NOMO-1 treated with dmso at 0.1 percent for 144 hours (cell line): ENCODE measurements around the gene CTNNA3.

Experiments
- DNase-seq: peaks from one replicate; lab custom pipeline; 2025; ENCODE audit not compliant: unreplicated experiment; lab: John Stamatoyannopoulos, UW

CTNNA3 gene

DNA sequence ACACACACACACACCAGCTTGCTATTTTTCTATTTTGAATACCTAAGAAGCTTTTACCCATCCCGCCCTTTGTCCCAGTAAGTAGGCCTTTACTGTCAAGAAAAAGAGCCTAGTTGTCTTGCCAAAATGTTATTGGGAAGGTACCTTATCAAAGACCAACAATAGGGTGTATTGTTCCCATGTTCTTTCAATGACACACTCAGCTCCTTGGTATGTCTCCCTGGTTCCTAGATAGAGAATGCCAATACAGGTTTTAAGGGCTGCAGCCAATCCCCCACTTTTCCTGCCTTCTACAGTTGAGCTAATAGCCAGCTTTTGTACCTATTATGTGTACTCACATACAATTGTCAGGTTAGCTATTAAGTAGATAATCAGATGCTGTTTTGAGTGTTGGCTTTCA lies 862.1 kb downstream of the CTNNA3 start:
- no peak for DNase-seq

DNA sequence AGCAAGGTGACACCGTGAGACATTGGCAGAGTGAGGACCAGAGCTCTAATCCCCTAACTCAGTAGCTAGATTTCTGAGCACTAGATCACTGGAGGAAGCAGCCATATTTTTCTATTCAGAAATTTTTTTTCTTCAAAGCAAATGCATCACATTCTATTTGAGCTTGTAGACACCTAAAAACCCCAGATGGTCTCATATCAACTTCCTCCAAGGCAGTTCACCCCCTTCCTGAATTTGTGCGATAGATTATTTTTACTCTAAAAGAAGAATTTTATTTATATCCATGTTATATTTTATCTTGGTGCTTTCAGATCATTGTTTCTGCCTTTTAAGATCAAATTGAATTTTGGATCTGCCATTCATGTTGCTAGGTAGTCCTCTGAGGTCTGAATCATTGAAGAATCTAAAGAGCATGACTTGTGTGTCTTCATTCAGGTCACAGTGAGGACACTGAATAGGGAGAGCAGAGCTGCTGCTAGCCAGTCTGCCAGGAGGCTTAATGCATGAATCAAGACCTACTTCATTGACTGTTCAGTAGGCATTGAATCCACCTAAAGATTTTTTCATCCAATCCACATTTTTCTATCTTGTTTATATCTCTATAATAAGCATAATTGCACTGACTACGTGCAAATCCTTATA lies 863.1 kb downstream of the CTNNA3 start:
- no peak for DNase-seq

DNA sequence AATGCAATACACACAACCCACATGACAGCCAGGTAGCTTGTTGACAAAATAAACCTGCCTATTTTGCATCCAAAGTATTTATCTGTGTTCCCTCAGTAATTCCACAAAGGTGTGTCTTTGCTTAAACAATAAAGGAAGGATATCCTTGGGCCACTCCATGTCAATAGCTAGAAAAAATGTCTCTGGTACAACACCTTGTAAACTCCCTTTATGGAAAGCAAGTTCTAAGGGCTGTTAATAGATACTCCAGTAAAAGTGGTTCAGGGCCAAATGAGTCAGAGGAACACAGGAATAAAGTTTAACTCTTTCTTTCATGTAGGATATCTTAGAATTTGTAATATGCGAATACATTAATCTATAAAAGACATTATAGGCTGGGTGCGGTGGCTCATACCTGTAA lies 867.0 kb downstream of the CTNNA3 start:
- DNase-seq: no peak

DNA sequence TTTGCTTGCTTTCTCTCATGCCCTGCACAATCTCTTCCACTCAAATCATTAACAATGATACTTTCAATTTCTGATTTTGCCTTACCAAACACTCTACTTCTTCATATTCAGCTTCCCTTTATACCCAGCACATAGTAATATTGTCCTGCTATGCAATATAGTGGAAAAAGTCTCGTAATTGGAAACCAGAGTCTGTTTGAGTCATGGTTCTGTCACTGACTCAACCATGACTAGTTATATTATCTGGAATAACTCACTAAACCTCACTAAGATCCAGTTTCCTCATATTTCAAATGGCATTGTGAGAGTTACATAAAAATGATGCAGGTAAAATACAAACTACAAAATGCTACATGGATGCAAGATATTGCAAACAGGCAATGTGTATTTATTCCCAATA lies 868.6 kb downstream of the CTNNA3 start:
- DNase-seq: no peak

DNA sequence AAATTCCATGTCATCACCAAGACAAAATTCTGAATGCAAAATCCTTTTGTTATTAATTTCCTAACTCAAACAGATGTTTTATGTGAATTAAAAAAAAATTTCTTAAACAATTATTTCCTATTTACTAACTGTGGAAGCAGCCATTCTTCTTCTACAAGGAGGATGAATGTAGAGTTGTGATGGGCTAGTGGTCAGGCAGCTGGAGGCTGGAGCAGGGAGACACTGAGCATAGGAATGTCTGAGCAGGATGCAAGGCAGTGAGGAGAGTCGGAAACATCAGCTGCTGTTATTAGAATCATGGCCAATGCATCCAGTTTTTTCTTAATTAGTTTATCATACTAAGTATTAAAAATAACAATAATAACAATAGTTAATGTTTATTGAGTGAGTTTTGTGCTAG lies 872.7 kb downstream of the CTNNA3 start:
- no peak for DNase-seq

DNA sequence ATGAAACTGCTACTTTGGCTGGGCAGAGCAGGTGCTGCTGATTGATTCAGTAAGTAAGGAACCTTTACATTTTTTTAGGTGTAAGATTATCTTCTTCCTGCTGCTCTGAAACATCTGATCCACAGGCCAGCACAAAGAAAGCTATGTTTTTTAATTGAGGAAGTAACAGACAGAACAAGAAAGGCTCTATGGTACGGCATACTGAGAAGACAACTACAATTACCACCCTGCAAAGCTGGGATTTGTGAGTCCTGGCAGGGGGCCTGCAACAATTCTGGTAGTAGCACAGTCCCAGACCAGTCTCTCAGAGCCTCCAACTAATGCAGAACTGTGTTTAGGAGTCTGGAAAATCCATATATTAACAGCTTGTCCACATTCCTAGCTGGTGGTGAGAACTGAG lies 873.2 kb downstream of the CTNNA3 start:
- DNase-seq: no peak

DNA sequence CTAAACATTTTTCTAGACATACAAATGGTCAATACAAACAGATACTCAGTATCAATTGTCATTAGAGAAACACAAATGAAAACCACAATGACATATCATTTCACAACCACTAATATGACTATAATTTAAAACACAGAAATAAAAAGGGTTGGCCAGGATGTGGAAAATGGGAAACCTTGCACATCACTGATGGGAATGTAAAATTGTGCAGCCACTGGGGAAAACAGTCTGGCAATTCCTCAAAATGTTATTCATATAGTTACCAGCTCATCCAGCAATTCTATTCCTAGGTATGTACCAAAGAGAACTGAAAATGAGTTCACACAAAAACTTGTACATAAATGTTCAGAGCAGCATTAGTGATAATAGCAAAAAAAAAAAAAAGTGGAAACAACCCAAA lies 876.3 kb downstream of the CTNNA3 start:
- no peak for DNase-seq

DNA sequence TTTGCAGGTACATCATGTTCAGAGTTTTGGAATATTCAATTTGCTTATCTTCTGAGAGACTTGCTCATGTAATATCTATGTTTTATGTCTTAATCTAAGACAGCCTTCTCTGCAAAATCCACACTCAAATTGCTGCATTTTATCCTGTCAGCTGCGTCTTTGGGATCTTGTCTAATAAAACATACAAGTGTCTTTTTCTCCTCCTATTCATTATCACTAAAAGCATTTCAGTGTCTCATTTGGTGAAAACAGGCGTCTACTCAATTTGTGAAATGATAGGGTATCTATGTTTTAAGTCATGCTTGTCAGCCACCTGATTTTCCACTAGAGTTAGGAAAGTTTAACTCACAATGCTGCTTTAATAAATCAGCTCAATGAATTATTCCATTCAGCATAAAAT lies 882.9 kb downstream of the CTNNA3 start:
- DNase-seq: no peak

DNA sequence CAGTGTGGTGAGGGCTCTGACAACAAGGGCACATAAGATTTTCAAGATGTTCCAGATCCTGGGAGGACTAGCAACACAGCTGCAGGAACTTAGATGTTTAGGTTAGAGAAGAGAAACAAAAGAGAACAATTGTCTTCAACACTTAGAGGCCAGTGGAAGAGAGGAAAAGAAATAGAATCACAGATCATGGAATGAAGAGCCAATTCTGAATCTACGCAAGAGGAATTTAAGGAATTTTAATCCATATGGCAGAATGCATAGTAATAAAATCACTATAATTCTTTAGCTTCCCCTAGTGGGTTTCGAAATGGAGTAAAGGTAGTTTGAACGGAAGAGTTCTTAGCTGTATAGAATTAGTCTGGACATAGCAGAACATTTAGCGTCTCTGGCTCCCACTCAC lies 884.8 kb downstream of the CTNNA3 start:
- DNase-seq: no peak

DNA sequence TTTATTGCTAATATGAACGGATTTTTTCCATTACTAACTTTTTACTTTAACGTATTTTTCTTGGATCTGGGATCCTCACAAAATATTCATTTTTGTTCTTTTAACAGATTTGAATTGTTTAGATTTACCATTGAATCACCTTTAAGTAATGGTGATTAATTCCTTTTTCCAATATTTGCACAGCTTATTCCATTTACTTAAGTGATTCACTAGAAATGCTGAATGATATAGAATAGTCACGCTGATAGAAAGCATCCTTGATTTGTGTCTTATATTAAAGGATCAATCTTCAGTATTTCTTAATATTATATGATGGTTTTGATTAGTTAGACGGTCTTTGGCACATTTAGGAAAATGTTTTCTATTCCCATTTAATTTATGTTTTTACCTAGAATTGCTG lies 886.6 kb downstream of the CTNNA3 start:
- DNase-seq: no peak

DNA sequence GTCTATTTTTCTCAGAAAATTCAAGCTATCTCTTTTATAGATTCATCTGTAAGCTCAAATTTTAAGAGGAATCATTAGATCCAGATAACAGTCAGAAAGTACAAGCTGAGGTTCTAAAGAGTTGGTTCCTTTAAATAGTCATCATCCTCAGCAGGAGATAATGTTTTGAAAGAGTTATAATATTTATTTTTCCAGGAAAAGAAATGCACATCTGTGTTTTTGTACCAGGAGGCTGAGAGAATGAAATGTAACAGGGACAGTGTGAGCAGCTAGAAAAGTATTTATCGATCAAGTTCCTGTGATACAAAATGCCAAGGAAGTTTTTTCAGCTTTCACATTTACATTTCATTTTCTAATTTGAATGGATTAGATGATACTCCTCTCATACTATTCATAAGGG lies 890.4 kb downstream of the CTNNA3 start:
- no peak for DNase-seq

DNA sequence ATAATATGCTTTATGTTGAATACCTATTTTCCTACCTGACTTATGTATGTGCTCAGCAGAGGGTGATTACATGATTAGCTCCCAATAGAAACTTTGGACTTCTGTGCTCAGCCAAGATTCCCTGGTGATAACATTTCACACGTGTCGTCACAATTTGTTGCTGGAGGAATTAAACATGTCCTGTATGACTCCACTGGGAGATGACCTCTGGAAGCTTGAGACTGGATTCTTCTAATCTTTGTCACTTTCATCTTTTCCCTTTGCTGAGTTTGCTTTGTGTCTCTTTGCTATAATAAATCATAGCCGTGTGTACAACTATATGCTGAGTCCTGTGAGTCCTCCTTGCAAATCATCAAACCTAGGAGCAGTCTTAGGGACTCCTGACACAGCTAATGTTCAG lies 891.0 kb downstream of the CTNNA3 start:
- DNase-seq: no peak

DNA sequence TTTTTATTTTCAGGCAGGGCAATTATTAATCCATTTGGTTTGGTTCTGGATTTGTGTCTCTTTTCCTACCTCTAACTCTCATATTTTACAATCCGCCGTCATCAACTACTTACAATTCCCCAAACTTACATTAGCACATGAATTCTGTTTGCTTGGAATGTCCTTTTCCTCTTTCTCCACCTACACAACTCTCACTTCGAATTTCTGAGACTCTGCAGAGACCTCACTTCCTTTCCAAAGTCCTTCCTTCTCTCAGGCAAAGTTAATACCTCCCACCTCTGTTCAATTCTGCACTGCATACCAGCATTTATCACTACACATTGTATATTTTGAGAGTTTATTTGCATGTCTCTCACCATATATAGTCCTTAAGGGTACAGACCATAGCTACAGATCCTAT lies 892.8 kb downstream of the CTNNA3 start:
- DNase-seq: no peak

DNA sequence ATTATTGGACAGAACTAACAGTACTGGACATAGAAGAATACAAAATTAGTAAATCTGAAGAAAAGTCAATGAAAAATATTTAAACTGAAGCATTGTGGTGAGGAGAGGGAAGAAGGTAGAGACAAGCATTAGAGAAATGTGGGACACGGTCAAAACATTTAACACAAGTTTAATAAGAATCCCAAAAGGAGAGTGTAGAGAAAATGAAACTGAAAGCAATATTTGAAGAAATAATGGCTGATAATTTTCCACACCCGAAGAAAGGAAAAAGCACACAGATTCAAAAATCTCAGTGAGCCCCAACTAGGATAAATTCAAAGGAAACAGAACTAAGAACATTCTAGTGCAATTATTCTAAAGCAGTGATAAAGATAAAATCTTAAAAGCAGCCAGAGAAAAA lies 896.5 kb downstream of the CTNNA3 start:
- DNase-seq: no peak

DNA sequence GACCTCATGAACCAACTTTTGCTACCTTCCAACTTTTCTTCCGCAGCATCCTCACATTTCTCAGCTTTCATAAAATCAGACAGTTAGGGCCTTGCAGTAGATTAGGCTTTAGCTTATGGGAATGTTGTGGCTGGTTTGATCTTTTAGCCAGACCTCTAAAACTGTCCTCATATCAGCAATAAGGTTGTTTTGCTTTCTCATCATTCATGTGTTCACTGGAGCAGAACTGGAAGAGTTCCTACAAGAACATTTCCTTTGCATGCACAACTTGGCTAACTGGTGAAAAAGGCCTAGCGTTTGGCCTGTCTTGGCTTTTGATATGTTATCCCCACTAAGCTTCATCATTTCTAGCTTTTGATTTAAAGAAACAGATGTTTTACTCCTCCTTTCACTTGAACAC lies 900.1 kb downstream of the CTNNA3 start:
- DNase-seq: no peak

DNA sequence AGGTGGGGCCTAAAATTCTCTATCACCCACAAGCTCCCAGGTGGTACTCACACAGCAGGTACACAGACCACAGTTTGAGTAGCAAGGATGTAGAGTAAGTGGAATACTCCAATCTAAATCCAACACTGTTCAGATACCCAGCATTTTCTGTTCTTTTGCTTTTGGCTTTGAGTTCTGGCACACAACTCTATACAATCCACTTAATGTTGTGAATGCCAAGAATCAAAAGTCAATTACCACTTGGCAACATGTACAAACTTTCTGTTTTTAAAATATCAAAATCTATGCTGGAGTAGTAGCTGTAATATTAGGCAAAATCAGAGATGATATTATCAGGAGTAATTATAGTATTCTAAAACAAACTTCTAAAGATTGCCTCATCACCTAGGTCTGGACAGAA lies 903.6 kb downstream of the CTNNA3 start:
- no peak for DNase-seq

DNA sequence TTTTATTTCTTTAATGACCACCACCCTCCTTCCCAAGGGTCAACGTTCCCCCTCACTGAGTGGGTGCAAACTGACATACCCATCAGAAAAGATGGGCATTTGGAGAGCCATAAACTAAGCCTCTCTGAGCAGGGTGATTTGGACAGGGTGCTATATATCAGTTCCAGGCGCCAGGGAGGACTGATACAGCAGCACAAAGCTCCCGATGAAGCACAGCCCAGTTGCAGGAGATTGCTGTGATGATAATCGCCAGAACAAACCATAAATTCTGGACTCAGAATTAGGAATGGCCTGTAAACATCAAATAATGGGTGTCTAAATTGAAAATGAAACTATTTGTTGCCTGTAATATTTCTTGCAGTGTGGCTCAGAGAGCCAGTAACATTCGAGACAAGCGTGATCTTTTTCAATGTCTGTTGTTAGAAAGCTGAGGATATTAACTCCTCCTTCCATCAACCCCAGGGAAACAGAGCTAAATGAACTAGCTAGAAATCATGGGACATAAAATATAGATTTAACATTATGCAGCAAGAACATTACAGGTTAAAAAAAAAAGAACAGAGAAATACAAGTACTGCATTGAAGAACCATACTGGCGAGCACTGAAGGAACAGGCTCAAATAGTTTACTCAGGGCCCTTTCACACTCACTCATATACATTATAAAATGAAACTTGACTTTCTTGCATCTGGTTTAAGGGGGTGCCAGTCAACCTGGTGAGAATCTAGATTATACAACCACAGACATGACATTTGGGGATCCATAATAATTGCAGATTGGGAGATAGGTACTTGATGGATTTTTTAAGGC lies 907.6 kb downstream of the CTNNA3 start:
- no peak for DNase-seq

DNA sequence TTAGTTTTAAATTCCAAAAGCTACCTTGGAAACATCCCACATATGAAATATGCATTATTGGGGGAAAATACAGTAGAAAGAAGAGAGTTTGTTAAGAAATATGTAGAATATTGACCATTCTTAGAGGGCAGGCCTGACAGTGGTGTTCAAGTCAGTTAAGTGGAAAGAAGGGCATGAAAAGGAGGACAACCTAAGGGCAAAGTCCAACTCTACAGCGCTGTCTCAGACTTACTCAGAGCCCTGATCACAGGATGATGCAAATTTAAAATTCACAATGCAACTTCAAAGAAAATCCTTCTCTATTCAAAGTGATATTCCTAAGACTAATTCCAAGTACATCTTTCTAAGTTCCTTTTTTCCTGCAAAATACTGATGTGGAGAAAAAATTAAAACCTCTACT lies 909.3 kb downstream of the CTNNA3 start:
- DNase-seq: no peak

DNA sequence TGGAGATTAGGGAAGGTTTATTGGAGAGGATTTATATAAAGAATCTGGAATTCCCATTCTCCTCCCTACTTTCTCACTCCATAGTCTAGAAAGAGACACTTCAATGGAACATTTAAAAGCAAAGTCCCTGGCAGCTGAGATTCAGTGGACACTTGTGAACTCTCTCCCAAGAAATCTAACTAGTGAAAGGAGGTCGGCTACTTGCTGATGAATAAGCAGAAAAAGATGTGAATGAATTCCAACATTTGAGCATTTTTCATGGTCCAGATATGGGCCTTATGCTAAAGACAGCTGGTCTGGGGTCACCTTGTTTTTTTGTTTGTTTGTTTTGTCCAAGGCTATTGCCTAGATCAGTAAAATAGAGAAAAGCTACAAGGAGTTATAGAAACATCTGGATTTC lies 911.2 kb downstream of the CTNNA3 start:
- no peak for DNase-seq

DNA sequence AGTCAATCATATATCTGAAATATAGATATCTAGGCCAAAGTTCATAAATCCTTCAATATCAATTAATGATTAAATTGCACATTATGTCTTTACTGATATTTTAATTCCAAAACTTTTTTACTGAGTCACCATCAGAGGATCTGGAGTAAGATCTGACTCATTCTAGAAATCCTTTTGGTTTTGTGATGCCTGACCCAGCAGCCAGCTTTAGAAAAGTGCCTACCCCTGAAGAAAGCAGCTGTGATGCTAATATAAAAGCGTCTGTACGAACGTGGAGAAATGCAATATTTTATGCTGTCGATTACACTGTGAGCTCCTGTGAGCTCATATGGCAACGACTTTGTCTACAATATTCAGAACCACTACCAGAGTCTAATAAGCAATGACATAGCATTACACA lies 912.7 kb downstream of the CTNNA3 start:
- no peak for DNase-seq

DNA sequence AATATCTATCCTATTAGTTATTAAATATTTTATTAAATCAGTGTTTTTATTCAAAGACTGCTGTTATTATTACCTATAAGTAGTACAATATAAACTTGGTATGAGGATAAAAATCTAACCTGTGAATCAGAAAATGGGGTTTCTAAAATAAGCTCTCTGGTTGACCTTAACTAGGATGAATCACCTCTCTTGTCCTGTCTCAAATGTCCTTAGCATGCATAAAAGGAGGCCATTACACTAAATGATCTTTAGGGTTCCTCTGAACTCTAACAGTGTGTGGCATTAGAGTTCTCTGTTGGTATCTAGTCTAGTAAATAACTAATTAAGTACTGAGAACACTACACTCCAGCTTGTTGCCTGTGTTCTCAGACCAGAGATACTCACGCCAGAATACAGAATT lies 913.2 kb downstream of the CTNNA3 start:
- DNase-seq: no peak

DNA sequence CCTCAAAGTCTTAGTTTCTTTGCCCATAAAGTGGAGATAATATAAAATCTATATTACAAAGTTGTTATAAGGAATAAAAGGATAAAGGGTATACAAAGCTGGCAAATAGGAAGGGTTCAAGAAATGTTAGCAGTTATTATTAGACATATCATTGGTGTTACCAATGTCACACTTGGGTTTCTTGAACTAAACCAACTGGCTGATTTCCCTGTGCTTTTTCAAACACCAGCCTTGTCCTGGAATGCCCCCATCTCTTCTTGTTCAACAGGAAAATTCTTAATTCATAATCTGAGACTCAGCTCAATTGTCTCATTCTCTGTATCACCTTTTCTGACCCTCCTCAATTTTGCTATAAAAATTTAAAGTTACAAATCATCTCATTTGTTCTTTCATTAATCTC lies 913.9 kb downstream of the CTNNA3 start:
- DNase-seq: no peak

DNA sequence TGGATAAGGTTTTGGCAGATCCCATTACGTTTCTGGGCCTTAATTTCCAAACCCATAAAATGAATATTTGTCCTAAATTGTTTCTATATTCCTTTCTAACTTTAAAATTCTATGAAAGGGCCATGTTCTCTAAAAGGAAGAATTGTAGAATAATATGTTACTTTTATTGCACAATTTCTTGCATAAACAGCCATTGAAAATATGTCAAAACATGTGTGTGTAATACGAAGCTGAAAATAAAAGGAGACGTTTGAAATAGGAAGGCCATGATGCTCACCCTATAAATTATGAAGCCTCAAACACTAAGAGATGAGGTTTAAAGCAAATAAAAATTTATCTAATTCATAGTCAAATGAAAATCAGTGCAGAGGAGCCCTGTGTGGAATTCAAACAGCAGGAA lies 915.2 kb downstream of the CTNNA3 start:
- DNase-seq: no peak
